Dendritic cell treated with granulocyte-macrophage colony-stimulating factor and Interleukin-4, amounts not matched to agents 40 ng/mL and 50 ng/mL, for 4 days (primary cell): ENCODE measurements around the gene DEFB132.

Source experiments
- H3K27ac Mint-ChIP-seq: one replicate; pipeline ENCODE4 v1.8.0; 2022; ENCODE audit warnings: mild to moderate bottlenecking, mixed read lengths
- H3K27me3 Mint-ChIP-seq: one replicate; pipeline ENCODE4 v1.8.0; 2022; ENCODE audit warnings: mild to moderate bottlenecking, mixed read lengths
- H3K36me3 Mint-ChIP-seq: one replicate; pipeline ENCODE4 v1.8.0; 2022; ENCODE audit warnings: low read depth, mixed read lengths
- H3K4me1 Mint-ChIP-seq: one replicate; pipeline ENCODE4 v1.8.0; 2022; ENCODE audit warnings: low read depth, mixed read lengths
- H3K4me3 Mint-ChIP-seq: one replicate; pipeline ENCODE4 v1.8.0; 2022; ENCODE audit warnings: mild to moderate bottlenecking, moderate library complexity, mixed read lengths
- H3K9me3 Mint-ChIP-seq: one replicate; pipeline ENCODE4 v1.8.0; 2022; ENCODE audit warnings: mixed read lengths
- intact Hi-C: fragments of 100-400 bp; cut with micrococcal nuclease; formaldehyde crosslinking; loops from one replicate; pipeline ENCODE4 v1.15.0; 2022

The DEFB132 gene

GRCh38 chr20:273884-274283, 16.4 kb downstream of the DEFB132 start:
- Mint-ChIP-seq H3K36me3 (peaks cover 41% of the 10 kb centered on the region), H3K4me1 (peaks cover 5% of the 10 kb centered on the region), H3K27me3 (no peaks in the 10 kb centered on the region), H3K4me3 (no peak overlapping the region), H3K9me3 (peaks cover 5% of the 10 kb centered on the region), H3K27ac (no peak overlapping the region)
- intact Hi-C loops, result loop anchor here (10.0 kb wide), 1 partner anchor 61 kb away; no protein-coding TSS in a partner anchor

GRCh38 chr20:275791-276190, 18.3 kb downstream of the DEFB132 start:
- no peak overlapping the region for H3K4me3 Mint-ChIP-seq
- peaks cover 5% of the 10 kb centered on the region for H3K4me1 Mint-ChIP-seq
- intact Hi-C loops, result loop anchor here (10.0 kb wide), 1 partner anchor 59 kb away; no protein-coding TSS in a partner anchor
- peaks cover 5% of the 10 kb centered on the region for H3K9me3 Mint-ChIP-seq
- no peaks in the 10 kb centered on the region for H3K27me3 Mint-ChIP-seq
- no peak overlapping the region for H3K27ac Mint-ChIP-seq
- peaks cover 41% of the 10 kb centered on the region for H3K36me3 Mint-ChIP-seq

GRCh38 chr20:276620-277495, 19.3 kb downstream of the DEFB132 start:
- Mint-ChIP-seq H3K4me1 (peaks cover 5% of the 10 kb centered on the region), H3K27me3 (no peaks in the 10 kb centered on the region), H3K9me3 (peaks cover 5% of the 10 kb centered on the region), H3K27ac (no peak overlapping the region), H3K4me3 (no peak overlapping the region), H3K36me3 (peaks cover 49% of the 10 kb centered on the region)
- intact Hi-C loops, result loop anchor here (10.0 kb wide), 1 partner anchor 58 kb away; no protein-coding TSS in a partner anchor

GRCh38 chr20:277496-277781, 19.9 kb downstream of the DEFB132 start:
- H3K36me3 Mint-ChIP-seq, result peaks cover 55% of the 10 kb centered on the region
- no peak overlapping the region for H3K27ac Mint-ChIP-seq
- H3K9me3 Mint-ChIP-seq, result peaks cover 5% of the 10 kb centered on the region
- H3K27me3 Mint-ChIP-seq, result no peaks in the 10 kb centered on the region
- peaks cover 5% of the 10 kb centered on the region for H3K4me1 Mint-ChIP-seq
- intact Hi-C loops, result loop anchor here (10.0 kb wide), 1 partner anchor 57 kb away; no protein-coding TSS in a partner anchor
- H3K4me3 Mint-ChIP-seq, result no peak overlapping the region

GRCh38 chr20:278181-278580, 20.7 kb downstream of the DEFB132 start:
- peaks cover 5% of the 10 kb centered on the region for H3K9me3 Mint-ChIP-seq
- H3K27me3 Mint-ChIP-seq, result no peaks in the 10 kb centered on the region
- peaks cover 56% of the 10 kb centered on the region for H3K36me3 Mint-ChIP-seq
- no peak overlapping the region for H3K4me3 Mint-ChIP-seq
- intact Hi-C loops, result loop anchor here (10.0 kb wide), 1 partner anchor 57 kb away; no protein-coding TSS in a partner anchor
- peaks cover 5% of the 10 kb centered on the region for H3K4me1 Mint-ChIP-seq
- H3K27ac Mint-ChIP-seq, result no peak overlapping the region

- H3K4me3 Mint-ChIP-seq, result peak overlapping the region; percentile 35
- H3K9me3 Mint-ChIP-seq, result peaks cover 5% of the 10 kb centered on the region
- H3K4me1 Mint-ChIP-seq, result peaks cover 5% of the 10 kb centered on the region
- no peak overlapping the region for H3K27ac Mint-ChIP-seq
- H3K36me3 Mint-ChIP-seq, result peaks cover 64% of the 10 kb centered on the region
- H3K27me3 Mint-ChIP-seq, result no peaks in the 10 kb centered on the region
- intact Hi-C loops, result loop anchor here (10.0 kb wide), 1 partner anchor 56 kb away; no protein-coding TSS in a partner anchor
Observed at GRCh38 chr20:278607-279571, 21.4 kb downstream of the DEFB132 start.

GRCh38 chr20:284172-284571, 26.6 kb downstream of the DEFB132 start:
- Mint-ChIP-seq H3K9me3 (no peaks in the 10 kb centered on the region), H3K4me1 (peaks cover 21% of the 10 kb centered on the region), H3K36me3 (peaks cover 34% of the 10 kb centered on the region), H3K4me3 (no peak overlapping the region), H3K27me3 (no peaks in the 10 kb centered on the region), H3K27ac (no peak overlapping the region)
- intact Hi-C loops, result no loop called here

- Mint-ChIP-seq H3K36me3 (peaks cover 33% of the 10 kb centered on the region), H3K4me1 (peaks cover 31% of the 10 kb centered on the region), H3K27me3 (no peaks in the 10 kb centered on the region), H3K9me3 (no peaks in the 10 kb centered on the region), H3K4me3 (peak overlapping the region; percentile 5), H3K27ac (peak overlapping the region; percentile 72)
- intact Hi-C loops, result no loop called here
Observed at GRCh38 chr20:286508-286907, 29.0 kb downstream of the DEFB132 start.

- Mint-ChIP-seq H3K4me1 (peaks cover 31% of the 10 kb centered on the region), H3K27me3 (no peaks in the 10 kb centered on the region), H3K36me3 (peaks cover 12% of the 10 kb centered on the region), H3K27ac (no peak overlapping the region), H3K4me3 (no peak overlapping the region), H3K9me3 (no peaks in the 10 kb centered on the region)
- intact Hi-C loops, result no loop called here
Observed at GRCh38 chr20:288956-289692, 31.6 kb downstream of the DEFB132 start.

- no peaks in the 10 kb centered on the region for H3K9me3 Mint-ChIP-seq
- intact Hi-C loops, result loop anchor here (1.0 kb wide), 1 partner anchor 9 kb away; no protein-coding TSS in a partner anchor
- H3K27ac Mint-ChIP-seq, result no peak overlapping the region
Observed at GRCh38 chr20:289693-290083, 32.2 kb downstream of the DEFB132 start.

GRCh38 chr20:290084-290831, 32.7 kb downstream of the DEFB132 start, which contains the start of gene C20orf96:
Gene C20orf96 (minus strand): TSS chr20:290750. CDS start chr20:290610, 140 bp downstream.
- Mint-ChIP-seq H3K9me3 (no peaks in the 10 kb centered on the region), H3K27me3 (no peaks in the 10 kb centered on the region), H3K27ac (no peak within 1 kb of the TSS), H3K4me3 (no peak within 1 kb of the TSS), H3K36me3 (peaks cover 12% of the 10 kb centered on the region), H3K4me1 (peaks cover 31% of the 10 kb centered on the region)
- intact Hi-C loops, result loop anchor here (1.0 kb wide), 1 partner anchor 8 kb away; no protein-coding TSS in a partner anchor

More at GRCh38 chr20:289693-290083, 32.2 kb downstream of the DEFB132 start:
- Mint-ChIP-seq H3K36me3 (peaks cover 12% of the 10 kb centered on the region), H3K27me3 (no peaks in the 10 kb centered on the region), H3K4me1 (peaks cover 31% of the 10 kb centered on the region), H3K4me3 (no peak overlapping the region)

GRCh38 chr20:294602-295001, 37.1 kb downstream of the DEFB132 start:
- no peaks in the 10 kb centered on the region for H3K9me3 Mint-ChIP-seq
- no peaks in the 10 kb centered on the region for H3K27me3 Mint-ChIP-seq
- no peak overlapping the region for H3K4me3 Mint-ChIP-seq
- H3K36me3 Mint-ChIP-seq, result peaks cover 26% of the 10 kb centered on the region
- H3K27ac Mint-ChIP-seq, result no peak overlapping the region
- intact Hi-C loops, result no loop called here
- peaks cover 26% of the 10 kb centered on the region for H3K4me1 Mint-ChIP-seq
